ENCODE results near the gene TSLP. TPM values are rescaled to one million over a fixed set of nuclear protein-coding genes. Genes with fewer than 3 reads are reported as not detected.

TSLP gene
- total RNA-seq, 3 donors from 2014 or later, result 0.44 to 1.6 (median 0.66) TPM

DNA sequence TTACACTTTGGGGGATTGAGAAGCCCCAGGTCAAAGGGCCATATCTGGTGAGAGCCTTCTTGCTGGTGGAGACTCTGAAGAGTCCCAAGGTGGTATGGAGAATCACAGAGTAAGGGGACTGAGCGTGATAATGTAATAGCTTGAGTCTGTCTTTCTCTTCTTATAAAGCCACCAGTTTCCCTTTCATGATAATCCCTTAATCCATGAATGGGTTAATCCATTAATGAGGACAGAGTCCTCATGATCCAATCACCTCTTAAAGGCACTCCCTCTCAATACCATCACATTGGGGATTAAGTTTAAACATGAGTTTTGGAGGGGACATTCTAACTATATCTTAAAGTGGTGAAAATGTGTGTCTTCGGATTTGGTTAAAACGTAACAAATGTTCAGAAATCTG lies 42.2 kb downstream of the TSLP start:
- no peak for TF ChIP-seq POLR2A (IDR thresholded peaks at IDR 0.05)
- no peak for TF ChIP-seq POLR2AphosphoS5 (IDR thresholded peaks at IDR 0.05)
- no peak for TF ChIP-seq CTCF (IDR thresholded peaks at IDR 0.05)
- no peaks in the 10 kb centered on the region for H3K27me3 ChIP-seq
- H3K4me3 ChIP-seq, result no peak overlapping the region
- intact Hi-C loops (cut with DNase I; ENCODE audit: low total_unique reads), result no loop called here
- H3K4me1 ChIP-seq, result no peaks in the 10 kb centered on the region
- no peaks in the 10 kb centered on the region for H3K36me3 ChIP-seq
- no peaks in the 10 kb centered on the region for H3K9me3 ChIP-seq
- H3K27ac ChIP-seq, result no peak overlapping the region
- no peak for DNase-seq (ENCODE audit: low spot score in 2 of 2)

GRCh38 chr5:111115229-111115628 lies 43.7 kb downstream of the TSLP start:
- Histone ChIP-seq H3K36me3 (no peaks in the 10 kb centered on the region), H3K27ac (no peak overlapping the region), H3K4me1 (no peaks in the 10 kb centered on the region), H3K27me3 (no peaks in the 10 kb centered on the region), H3K9me3 (no peaks in the 10 kb centered on the region), H3K4me3 (no peak overlapping the region)
- TF ChIP-seq POLR2AphosphoS5 (IDR thresholded peaks at IDR 0.05) (no peak), CTCF (IDR thresholded peaks at IDR 0.05) (no peak)
- DNase-seq (ENCODE audit: low spot score in 2 of 2), result no peak
- intact Hi-C loops (cut with DNase I; ENCODE audit: low total_unique reads), result no loop called here

DNA sequence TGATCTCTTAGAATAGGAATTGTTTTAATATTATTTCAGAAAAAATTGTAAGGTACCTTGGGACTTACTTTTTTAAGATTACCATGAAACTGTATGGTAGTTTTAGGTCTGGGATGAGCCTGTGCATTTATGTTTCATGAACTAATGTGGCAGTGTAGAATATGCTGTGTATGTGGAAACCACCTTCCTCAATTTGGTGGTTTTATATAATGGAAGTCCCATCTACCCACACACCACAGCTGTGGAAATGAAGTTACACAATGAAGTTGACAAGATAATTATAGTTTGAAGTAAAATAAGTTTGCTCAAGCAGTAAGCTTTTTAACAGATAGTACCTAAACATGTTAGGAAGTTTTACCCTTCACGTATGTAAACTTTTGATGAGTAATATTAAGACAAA lies 45.0 kb downstream of the TSLP start:
- no peaks in the 10 kb centered on the region for H3K4me1 ChIP-seq
- H3K4me3 ChIP-seq, result no peak overlapping the region
- DNase-seq (ENCODE audit: low spot score in 2 of 2), result no peak
- no peak for TF ChIP-seq POLR2AphosphoS5 (IDR thresholded peaks at IDR 0.05)
- no peak for TF ChIP-seq POLR2A (IDR thresholded peaks at IDR 0.05)
- no peak for TF ChIP-seq CTCF (IDR thresholded peaks at IDR 0.05)
- H3K36me3 ChIP-seq, result peaks cover 6% of the 10 kb centered on the region
- no peaks in the 10 kb centered on the region for H3K27me3 ChIP-seq
- no peaks in the 10 kb centered on the region for H3K9me3 ChIP-seq
- H3K27ac ChIP-seq, result no peak overlapping the region
- intact Hi-C loops (cut with DNase I; ENCODE audit: low total_unique reads), result no loop called here

DNA sequence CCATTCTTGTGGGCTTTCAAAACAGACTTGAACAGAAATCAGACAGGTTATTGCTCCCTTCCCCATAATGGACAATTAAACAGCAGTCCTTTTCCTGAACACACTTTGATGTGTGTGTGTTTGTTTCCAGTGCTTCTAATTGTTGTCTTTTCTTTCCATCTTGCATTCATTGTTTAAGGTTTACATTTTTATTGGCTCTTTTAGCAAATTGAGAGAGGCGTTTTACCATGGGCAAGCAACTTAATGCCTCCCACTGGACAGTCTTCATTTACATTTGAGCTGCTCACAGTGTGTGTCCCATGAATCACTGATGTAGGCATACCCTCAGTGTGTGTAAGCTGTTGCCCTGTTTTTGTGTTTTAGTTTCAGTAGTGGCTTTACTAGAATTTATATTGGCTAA lies 45.6 kb downstream of the TSLP start:
- intact Hi-C loops (cut with DNase I; ENCODE audit: low total_unique reads), result no loop called here
- Histone ChIP-seq H3K27ac (no peak overlapping the region), H3K36me3 (peaks cover 10% of the 10 kb centered on the region)

DNA sequence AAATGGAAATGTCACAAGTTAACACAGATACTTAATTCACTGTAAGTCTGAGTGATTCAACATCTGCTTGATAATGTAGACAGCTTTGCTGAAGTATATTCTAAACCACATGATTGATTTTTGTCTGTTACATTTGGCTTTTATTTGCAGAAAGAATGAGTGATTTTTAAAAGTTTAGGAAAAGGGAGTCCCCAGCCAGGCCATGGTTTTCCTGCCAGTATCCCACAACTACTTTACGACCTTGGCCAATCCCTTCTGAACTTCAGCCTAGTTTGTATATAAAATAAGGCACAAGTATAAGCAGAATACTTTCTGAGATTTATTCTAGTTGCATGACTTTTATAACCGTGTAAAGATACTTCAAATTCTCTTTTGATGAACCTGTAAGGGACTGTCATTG lies 47.7 kb downstream of the TSLP start:
- no peak for DNase-seq (ENCODE audit: low spot score in 2 of 2)
- TF ChIP-seq CTCF (IDR thresholded peaks at IDR 0.05) (no peak), POLR2A (IDR thresholded peaks at IDR 0.05) (no peak)
- Histone ChIP-seq H3K9me3 (no peaks in the 10 kb centered on the region), H3K4me1 (no peaks in the 10 kb centered on the region), H3K27me3 (no peaks in the 10 kb centered on the region), H3K4me3 (no peak overlapping the region), H3K27ac (no peak overlapping the region), H3K36me3 (peaks cover 12% of the 10 kb centered on the region)
- intact Hi-C loops (cut with DNase I; ENCODE audit: low total_unique reads), result no loop called here

More for the DNA sequence above, 45.6 kb downstream of the TSLP start:
- Histone ChIP-seq H3K4me3 (no peak overlapping the region), H3K4me1 (no peaks in the 10 kb centered on the region), H3K9me3 (no peaks in the 10 kb centered on the region), H3K27me3 (no peaks in the 10 kb centered on the region)
- DNase-seq (ENCODE audit: low spot score in 2 of 2), result no peak
- TF ChIP-seq POLR2AphosphoS5 (IDR thresholded peaks at IDR 0.05) (no peak), CTCF (IDR thresholded peaks at IDR 0.05) (no peak), POLR2A (IDR thresholded peaks at IDR 0.05) (no peak)

Data from breast epithelium (tissue), 4 donors.